T-cell (primary cell): ENCODE results near the gene ELK4. TPM values are rescaled to one million over a fixed set of nuclear protein-coding genes. Genes with fewer than 3 reads are reported as not detected.

Source experiments
- ATAC-seq, 4 experiments: fragments of 200-7000 bp in 3 of 4; fragments of 150-1000 bp in 1 of 4; cut with Tn5 transposase; replicated peaks in 1 of 4; 1 replicate in 3 of 4; 2 replicates in 1 of 4; pipeline ENCODE4 v1.10.0; 2021; ENCODE audit warnings: moderate library complexity in 3 of 4, mild to moderate bottlenecking in 2 of 4, moderate number of reproducible peaks in 1 of 4
- CTCF ChIA-PET, 2 donors: fragments of 300-600 bp; sonication (Branson Sonifier 250); formaldehyde crosslinking; loops; one replicate each; lab custom pipeline; 2022; ENCODE audit warnings: antibody characterized with exemption in 2 of 2; lab: Charles Lee
- POLR2A ChIA-PET, 2 donors: fragments of 300-600 bp; sonication (Branson Sonifier 250); formaldehyde crosslinking; loops; one replicate each; lab custom pipeline; 2022; ENCODE audit warnings: antibody characterized with exemption in 2 of 2; lab: Charles Lee
- DNase-seq, 35 experiments: peaks; one replicate each; pipeline versions ENCODE4 v3.0.0 to v3.0.0-alpha.2; 2013 to 2023
- H3K27ac ChIP-seq: one replicate; pipeline ENCODE4 v1.5.1; 2013; ENCODE audit warnings: low read length
- H3K27me3 ChIP-seq, 2 experiments: replicated peaks in 1 of 2; 1 replicate in 1 of 2; 2 replicates in 1 of 2; pipeline versions ENCODE4 v1.6.1 to v1.7.0; 2013; ENCODE audit warnings: low read length in 1 of 2, mixed read lengths in 1 of 2; ENCODE audit not compliant: control insufficient read depth in 2 of 2, insufficient read depth in 2 of 2; ENCODE audit errors: extremely low read depth in 1 of 2
- H3K36me3 ChIP-seq, 2 donors: 1 replicate in 1 of 2; 2 replicates in 1 of 2; pipeline versions ENCODE4 v1.6.1 to v1.7.0; 2013; ENCODE audit warnings: low read length in 1 of 2; ENCODE audit not compliant: control insufficient read depth in 2 of 2, insufficient read depth in 1 of 2; ENCODE audit errors: extremely low read depth in 1 of 2
- H3K4me1 ChIP-seq, 2 experiments: 1 replicate in 1 of 2; 2 replicates in 1 of 2; pipeline versions ENCODE4 v1.6.1 to v1.7.0; 2013; ENCODE audit warnings: low read length in 2 of 2, mixed read lengths in 1 of 2; ENCODE audit not compliant: insufficient read depth in 2 of 2, control insufficient read depth in 1 of 2; ENCODE audit errors: extremely low read depth in 1 of 2
- H3K4me3 ChIP-seq, 2 donors: 1 replicate in 1 of 2; 2 replicates in 1 of 2; pipeline versions ENCODE4 v1.5.1 to v1.7.0; 2013; ENCODE audit warnings: mild to moderate bottlenecking in 2 of 2, low read length in 1 of 2, moderate library complexity in 1 of 2; ENCODE audit not compliant: control insufficient read depth in 1 of 2; ENCODE audit errors: extremely low read depth in 1 of 2
- H3K9me3 ChIP-seq: 2 replicates; pipeline ENCODE4 v1.7.0; 2013
- H3K27ac Mint-ChIP-seq, 2 donors: one replicate each; pipeline ENCODE4 v1.8.0; 2020 to 2021; ENCODE audit warnings: mild to moderate bottlenecking in 2 of 2, mixed read lengths in 2 of 2
- H3K27me3 Mint-ChIP-seq, 2 donors: one replicate each; pipeline ENCODE4 v1.8.0; 2021 to 2022; ENCODE audit warnings: mixed read lengths in 2 of 2
- H3K36me3 Mint-ChIP-seq: one replicate; pipeline ENCODE4 v1.8.0; 2021; ENCODE audit warnings: mixed read lengths
- H3K4me1 Mint-ChIP-seq, 3 donors: one replicate each; pipeline ENCODE4 v1.8.0; 2020 to 2022; ENCODE audit warnings: mixed read lengths in 3 of 3, mild to moderate bottlenecking in 1 of 3
- H3K4me3 Mint-ChIP-seq, 3 donors: one replicate each; pipeline ENCODE4 v1.8.0; 2020 to 2022; ENCODE audit warnings: mild to moderate bottlenecking in 3 of 3, mixed read lengths in 3 of 3, moderate library complexity in 3 of 3
- H3K9me3 Mint-ChIP-seq, 3 donors: one replicate each; pipeline ENCODE4 v1.8.0; 2020 to 2022; ENCODE audit warnings: mixed read lengths in 3 of 3
- WGBS: methylation state at CpG from one replicate; pipeline ENCODE4 v1.1.5; 2013; ENCODE audit warnings: missing lambda C conversion rate; ENCODE audit not compliant: insufficient coverage; 5-methylcytosine and 5-hydroxymethylcytosine counted together
- total RNA-seq, 35 experiments: library from RNA in 6 of 35; stranded (reverse) in 6 of 35; fragments of 120-200 nt in 1 of 35; gene quantifications; one replicate each; pipeline versions ENCODE4 v1.2.1 to v1.2.4 and lab custom pipeline; 2013 to 2026

Gene ELK4, protein sequence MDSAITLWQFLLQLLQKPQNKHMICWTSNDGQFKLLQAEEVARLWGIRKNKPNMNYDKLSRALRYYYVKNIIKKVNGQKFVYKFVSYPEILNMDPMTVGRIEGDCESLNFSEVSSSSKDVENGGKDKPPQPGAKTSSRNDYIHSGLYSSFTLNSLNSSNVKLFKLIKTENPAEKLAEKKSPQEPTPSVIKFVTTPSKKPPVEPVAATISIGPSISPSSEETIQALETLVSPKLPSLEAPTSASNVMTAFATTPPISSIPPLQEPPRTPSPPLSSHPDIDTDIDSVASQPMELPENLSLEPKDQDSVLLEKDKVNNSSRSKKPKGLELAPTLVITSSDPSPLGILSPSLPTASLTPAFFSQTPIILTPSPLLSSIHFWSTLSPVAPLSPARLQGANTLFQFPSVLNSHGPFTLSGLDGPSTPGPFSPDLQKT
- total RNA-seq (100 to 1,000 TPM; 131 to 185 (median 173) TPM), total RNA-seq (lab: John Stamatoyannopoulos, UW) (103 to 297 (median 156) reads per million in 29 experiments)
- 150 TPM for total RNA-seq (2013)

DNA sequence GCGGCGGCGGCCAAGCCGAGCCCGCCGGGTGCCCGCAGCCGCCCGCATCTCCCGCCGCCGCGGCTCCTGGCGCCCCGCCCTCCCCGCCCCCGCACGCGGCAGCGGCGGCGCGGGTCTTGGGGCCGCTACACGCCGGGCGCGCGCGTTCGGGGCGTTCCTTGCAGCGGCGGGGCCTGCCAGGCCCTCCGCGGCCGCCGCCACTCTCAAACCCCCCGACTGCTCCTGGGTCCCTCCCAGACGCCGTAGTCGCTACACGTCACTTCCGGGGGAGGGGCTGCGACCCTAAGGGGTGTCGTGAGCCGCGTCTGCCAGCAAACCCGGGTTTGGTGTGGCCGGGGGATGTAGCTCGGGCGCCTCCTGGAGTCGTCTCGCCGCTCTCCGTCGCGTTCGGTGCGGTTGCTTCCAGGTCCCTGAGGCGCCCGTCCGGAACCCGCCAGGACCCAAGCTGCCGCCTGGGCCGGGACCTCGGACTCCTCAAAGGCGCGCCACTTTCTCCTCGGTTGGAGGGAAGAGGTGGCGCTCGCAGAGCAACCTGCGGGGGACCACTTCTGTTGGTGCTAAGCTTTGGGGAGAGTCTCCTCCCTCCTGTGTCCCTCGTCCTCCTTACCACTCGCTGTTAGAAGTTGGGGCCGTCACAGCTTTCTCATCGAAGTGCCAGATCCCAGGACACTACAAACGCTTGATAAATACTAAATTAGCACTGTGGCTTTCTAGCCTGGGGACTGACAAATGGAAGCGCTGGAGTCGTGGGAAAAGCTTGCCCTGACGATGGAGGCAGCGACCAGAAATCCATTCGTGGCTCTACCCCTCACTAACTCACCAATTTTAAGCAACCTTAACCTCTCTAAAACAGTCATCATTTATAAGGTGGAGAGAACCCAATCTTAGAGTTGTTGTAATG lies at the start of gene ELK4:
ELK4 (minus strand) TSS at position 244 of the 901 bp plus-strand sequence. CDS start 8,129 bp downstream, outside the sequence.
- CTCF ChIA-PET, result interaction anchor here (0.5 to 5.0 kb wide), 18 partner anchors 12 to 296 kb away, joined by 3 to 89 read pairs (median 4); no protein-coding TSS in a partner anchor
- H3K27me3 Mint-ChIP-seq, result no peaks in the 10 kb centered on the region
- no peaks in the 10 kb centered on the region for H3K9me3 Mint-ChIP-seq
- H3K27me3 ChIP-seq, result no peaks in the 10 kb centered on the region
- peaks cover 0 to 7% of the 10 kb centered on the region in 2 donors for H3K36me3 ChIP-seq
- peak within 1 kb of the TSS; percentile 79 to 91 for H3K4me3 ChIP-seq
- H3K9me3 ChIP-seq, result no peaks in the 10 kb centered on the region
- peak within 1 kb of the TSS; percentile 95 to 98 for H3K27ac Mint-ChIP-seq
- H3K4me1 Mint-ChIP-seq, result peaks cover 39 to 47% (median 39%) of the 10 kb centered on the region in 3 donors
- peaks cover 22 to 28% of the 10 kb centered on the region in 2 experiments for H3K4me1 ChIP-seq
- DNase-seq (peak; percentile 99 to 100 (median 100)), ATAC-seq (peak; percentile 82 to 86 (median 84))
- H3K4me3 Mint-ChIP-seq, result peak within 1 kb of the TSS; percentile 85 to 95 (median 91)
- WGBS, result under 1% methylated on average over 71 of the region's 83 CpGs
- peak within 1 kb of the TSS; percentile 94 for H3K27ac ChIP-seq
- POLR2A ChIA-PET, result interaction anchor here (0.6 to 2.1 kb wide), 10 partner anchors 14 to 511 kb away, joined by 3 to 13 read pairs (median 4); partner anchors contain the start of gene RBBP5 (in 2 of the 2)
- H3K36me3 Mint-ChIP-seq, result peaks cover 5% of the 10 kb centered on the region

DNA sequence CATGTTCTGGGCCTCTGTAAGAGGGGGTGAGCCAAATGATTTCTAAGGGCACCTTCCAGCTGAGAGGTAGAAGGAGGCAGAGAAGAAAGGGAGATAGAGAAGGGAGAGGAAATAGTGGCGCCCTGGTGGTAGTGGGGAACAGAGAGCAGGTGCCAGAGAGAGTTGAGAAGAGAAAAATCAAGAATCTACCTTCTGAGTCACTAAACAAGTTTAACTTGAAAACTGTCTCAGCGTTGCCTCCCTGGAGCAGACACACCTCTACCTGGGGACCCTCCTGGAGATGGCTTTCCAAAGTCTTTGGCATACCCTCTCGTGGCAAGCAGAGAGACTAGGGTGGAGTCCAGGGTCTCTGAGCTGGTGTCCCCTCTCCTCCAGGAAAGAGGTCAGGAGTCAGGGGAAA lies 49.6 kb upstream of the ELK4 start:
- 100% methylated on average over 1 of the region's 3 CpGs for WGBS
- POLR2A ChIA-PET, result interaction anchor here in 1 of 2 donors (0.5 kb wide), 1 partner anchor 14 kb away, joined by 3 read pairs; no protein-coding TSS in a partner anchor

DNA sequence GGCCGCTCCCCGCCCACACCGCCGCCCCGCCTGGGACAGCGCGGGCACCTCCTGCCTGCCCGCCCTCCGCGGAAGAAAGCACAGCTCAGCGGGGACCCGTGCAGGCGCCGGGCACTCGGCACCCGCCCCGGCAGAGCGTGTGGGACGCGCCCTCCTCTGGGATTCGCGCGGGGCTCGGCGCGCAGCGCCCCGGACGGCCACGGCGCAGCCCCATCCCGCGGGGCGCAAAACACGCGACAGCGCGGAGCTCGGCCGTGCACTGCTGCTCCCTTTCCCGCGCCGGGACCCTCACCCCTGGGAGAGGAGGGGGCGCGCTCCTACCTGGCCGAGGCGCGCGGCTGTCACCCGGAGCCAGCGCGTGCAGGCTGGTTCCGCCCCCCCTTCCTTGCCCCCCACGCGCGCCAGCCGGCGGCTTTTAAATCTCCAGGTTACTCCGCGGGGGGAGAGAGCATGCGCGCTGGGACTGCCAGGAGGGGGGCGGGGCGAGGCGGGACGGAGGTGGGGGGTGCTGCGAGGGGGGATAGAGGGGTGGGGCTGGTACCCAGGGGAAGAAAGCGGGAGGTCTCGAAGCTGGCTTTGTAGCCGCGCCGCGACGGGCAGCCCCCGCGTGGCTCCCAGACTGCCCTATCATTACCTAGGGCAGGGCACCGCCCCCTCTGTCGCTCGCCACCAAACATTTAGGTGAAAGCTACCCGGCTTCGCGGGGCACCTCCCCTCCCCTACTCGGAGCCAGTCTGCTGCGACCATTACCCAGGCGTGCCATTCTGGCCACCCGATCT lies 48.5 kb upstream of the ELK4 start, which contains the start of gene SLC45A3:
SLC45A3 (minus strand) TSS at position 437 of the 779 bp plus-strand sequence. CDS start 15,853 bp downstream, outside the sequence.
- WGBS, result 1% methylated on average over 64 of the region's 86 CpGs
- H3K36me3 ChIP-seq, result no peaks in the 10 kb centered on the region
- H3K4me3 ChIP-seq, result peak within 1 kb of the TSS; percentile 21 to 71
- Mint-ChIP-seq H3K9me3 (no peaks in the 10 kb centered on the region), H3K27ac (no peak within 1 kb of the TSS), H3K27me3 (peaks cover 12 to 13% of the 10 kb centered on the region in 2 donors), H3K4me1 (peaks cover 11 to 14% (median 14%) of the 10 kb centered on the region in 3 donors), H3K36me3 (no peaks in the 10 kb centered on the region), H3K4me3 (peak within 1 kb of the TSS; percentile 70 to 77 (median 75))
- ChIA-PET CTCF (interaction anchor here in 1 of 2 donors (0.6 kb wide), 1 partner anchor 101 kb away, joined by 3 read pairs; no protein-coding TSS in a partner anchor), POLR2A (interaction anchor here in 1 of 2 donors (0.5 kb wide), 1 partner anchor 143 kb away, joined by 3 read pairs; no protein-coding TSS in a partner anchor)
- H3K9me3 ChIP-seq, result no peaks in the 10 kb centered on the region
- DNase-seq (peak in 17 of 35 experiments; percentile 9 to 47 (median 22)), ATAC-seq (peak; percentile 73 to 79 (median 76))
- H3K27ac ChIP-seq, result no peak within 1 kb of the TSS
- H3K4me1 ChIP-seq, result peaks cover 0 to 15% of the 10 kb centered on the region in 2 experiments
- peaks cover 0 to 33% of the 10 kb centered on the region in 2 experiments for H3K27me3 ChIP-seq

More for the DNA sequence above, 49.6 kb upstream of the ELK4 start:
- ATAC-seq (no peak), DNase-seq (no peak)
- Histone ChIP-seq H3K9me3 (no peaks in the 10 kb centered on the region), H3K27ac (no peak overlapping the region), H3K4me1 (peaks cover 0 to 15% of the 10 kb centered on the region in 2 experiments), H3K36me3 (no peaks in the 10 kb centered on the region), H3K27me3 (peaks cover 0 to 25% of the 10 kb centered on the region in 2 experiments), H3K4me3 (no peak overlapping the region)
- Mint-ChIP-seq H3K4me1 (peaks cover 11 to 14% (median 14%) of the 10 kb centered on the region in 3 donors), H3K36me3 (no peaks in the 10 kb centered on the region), H3K27ac (no peak overlapping the region), H3K4me3 (peak overlapping the region in 2 of 3 donors; percentile 70 to 75), H3K27me3 (peaks cover 4 to 7% of the 10 kb centered on the region in 2 donors), H3K9me3 (no peaks in the 10 kb centered on the region)
- CTCF ChIA-PET, result no interaction called here

DNA sequence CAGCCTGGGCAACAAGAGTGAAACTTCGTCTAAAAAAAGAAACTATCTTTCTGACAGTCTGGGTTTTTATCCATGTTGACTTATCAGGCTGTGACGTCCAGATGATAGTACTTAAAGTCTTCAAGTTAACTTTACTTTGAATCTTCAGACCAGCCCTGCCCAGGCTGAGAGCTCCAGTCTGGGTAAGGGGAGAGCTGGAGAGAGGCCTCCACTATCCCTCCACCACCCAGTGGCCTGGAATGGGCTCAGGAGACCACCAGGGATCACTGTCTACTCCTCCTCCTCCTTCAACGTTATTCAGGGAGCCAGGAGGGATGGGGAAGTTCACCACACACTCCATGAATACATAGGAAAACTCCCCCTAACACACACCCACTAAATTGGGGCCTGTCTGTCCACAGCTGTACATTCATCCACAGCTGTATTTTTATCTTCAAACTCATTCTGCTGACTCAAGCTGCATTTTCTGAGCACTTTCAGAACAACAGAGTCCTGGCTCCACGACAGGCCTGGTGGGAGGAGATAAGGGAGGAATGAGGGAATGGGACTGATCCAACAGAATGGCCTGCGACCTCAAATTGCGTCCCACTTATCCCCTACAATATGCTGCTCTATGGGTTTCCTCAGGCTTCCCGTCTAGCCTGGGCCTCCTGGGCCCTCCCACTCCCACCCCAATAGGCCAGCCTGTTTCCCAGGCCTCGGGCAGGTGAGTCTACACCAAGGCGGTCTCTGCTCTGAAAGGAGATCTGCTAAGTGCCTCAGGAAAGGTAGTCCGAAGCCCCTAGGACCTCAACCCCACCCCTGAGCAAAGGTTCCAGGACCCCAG lies 46.7 kb upstream of the ELK4 start:
- Mint-ChIP-seq H3K27ac (no peak overlapping the region), H3K9me3 (no peaks in the 10 kb centered on the region), H3K27me3 (peaks cover 12 to 13% of the 10 kb centered on the region in 2 donors), H3K4me3 (peak overlapping the region; percentile 70 to 77 (median 75)), H3K36me3 (no peaks in the 10 kb centered on the region), H3K4me1 (peaks cover 11 to 14% (median 14%) of the 10 kb centered on the region in 3 donors)
- Histone ChIP-seq H3K4me3 (no peak overlapping the region), H3K27me3 (peaks cover 0 to 35% of the 10 kb centered on the region in 2 experiments), H3K4me1 (peaks cover 0 to 15% of the 10 kb centered on the region in 2 experiments), H3K27ac (no peak overlapping the region), H3K36me3 (no peaks in the 10 kb centered on the region), H3K9me3 (no peaks in the 10 kb centered on the region)
- 96% methylated on average over 4 of the region's 10 CpGs for WGBS
- DNase-seq (no peak), ATAC-seq (no peak)
- ChIA-PET CTCF (interaction anchor here in 1 of 2 donors (0.5 to 2.1 kb wide), 2 partner anchors 20 to 106 kb away, joined by 5 to 17 read pairs; no protein-coding TSS in a partner anchor), POLR2A (interaction anchor here in 1 of 2 donors (0.6 to 1.4 kb wide), 2 partner anchors 24 to 67 kb away, joined by 8 to 11 read pairs; no protein-coding TSS in a partner anchor)
